ENCODE measurements around the gene HTR1E.

GRCh38 chr6:87012743-87013142, 75.4 kb downstream of the HTR1E start:
- TF ChIP-seq YY1 (IDR thresholded peaks at IDR 0.05; ENCODE audit: insufficient read depth, insufficient read length) (no peak), ZNF274 (IDR thresholded peaks at IDR 0.05; ENCODE audit: low read depth, low read length) (no peak)

Data from NT2/D1 (cell line).